GM18951 (cell line): Measurements from ENCODE around the gene SLC6A16.
"Not testable (repeated sequence)": the region's sequence is repeated elsewhere in the genome, so short reads cannot be mapped to it uniquely, and the experiment has no call there.

Experiments
- POLR2A ChIP-seq: IDR thresholded peaks from 4 replicates; pipeline ENCODE4 v1.6.1; 2011; ENCODE audit warnings: mild to moderate bottlenecking; ENCODE audit not compliant: insufficient read length, insufficient read depth; ENCODE audit errors: extremely low read depth
- in situ Hi-C: fragments of 300-500 bp; cut with MboI; formaldehyde crosslinking; loops from one replicate; pipeline ENCODE4 v1.12.0; 2022; ENCODE audit warnings: low sequenced_read_pairs, mixed read lengths, inconsistent platforms; ENCODE audit not compliant: unreplicated experiment

Gene SLC6A16

GRCh38 chr19:49294401-49294800 lies 30.6 kb downstream of the SLC6A16 start:
- no peak for TF ChIP-seq POLR2A
- in situ Hi-C loops: no loop called here

- no peak for TF ChIP-seq POLR2A
- in situ Hi-C loops: no loop called here
Measured at GRCh38 chr19:49290517-49290916, 34.5 kb downstream of the SLC6A16 start.

GRCh38 chr19:49289286-49289685 lies 35.7 kb downstream of the SLC6A16 start:
- in situ Hi-C loops: not testable (repeated sequence)

GRCh38 chr19:49288205-49288604 lies 36.8 kb downstream of the SLC6A16 start:
- in situ Hi-C loops: not testable (repeated sequence)

GRCh38 chr19:49287141-49287770 lies 37.7 kb downstream of the SLC6A16 start:
- in situ Hi-C loops: no loop called here
- TF ChIP-seq POLR2A: no peak

GRCh38 chr19:49282184-49282583 lies 42.8 kb downstream of the SLC6A16 start:
- in situ Hi-C loops: no loop called here
- TF ChIP-seq POLR2A: no peak

- no peak for TF ChIP-seq POLR2A
- in situ Hi-C loops: no loop called here
Measured at GRCh38 chr19:49272204-49272603, 52.8 kb downstream of the SLC6A16 start.

GRCh38 chr19:49271080-49271753 lies 53.8 kb downstream of the SLC6A16 start:
- TF ChIP-seq POLR2A: no peak
- in situ Hi-C loops: no loop called here

- in situ Hi-C loops: not testable (repeated sequence)
Measured at GRCh38 chr19:49266409-49266808, 58.6 kb downstream of the SLC6A16 start.

- TF ChIP-seq POLR2A: no peak
- in situ Hi-C loops: no loop called here
Measured at GRCh38 chr19:49264258-49264657, 60.7 kb downstream of the SLC6A16 start.

GRCh38 chr19:49261602-49262001 lies 63.4 kb downstream of the SLC6A16 start:
- in situ Hi-C loops: no loop called here
- TF ChIP-seq POLR2A: no peak

- in situ Hi-C loops: no loop called here
- no peak for TF ChIP-seq POLR2A
Measured at GRCh38 chr19:49256691-49257090, 68.3 kb downstream of the SLC6A16 start.

- in situ Hi-C loops: no loop called here
- TF ChIP-seq POLR2A: no peak
Measured at GRCh38 chr19:49255674-49256073, 69.3 kb downstream of the SLC6A16 start.

- in situ Hi-C loops: no loop called here
- TF ChIP-seq POLR2A: no peak
Measured at GRCh38 chr19:49249933-49250332, 75.1 kb downstream of the SLC6A16 start.

GRCh38 chr19:49247676-49248075 lies 77.3 kb downstream of the SLC6A16 start:
- TF ChIP-seq POLR2A: no peak
- in situ Hi-C loops: no loop called here
